Adrenal gland (tissue), 5 donors: Measurements from ENCODE around the gene PAXX.

Source experiments
- CTCF ChIP-seq, 6 experiments: fragments of 450-650 bp in 4 of 6; fragments of 200-600 bp in 2 of 6; sonication (generic) in 1 of 6; IDR thresholded peaks; 1 replicate in 5 of 6; 2 replicates in 1 of 6; pipeline versions ENCODE4 v1.5.1 to v1.8.0; 2016 to 2021; ENCODE audit warnings: antibody characterized with exemption in 6 of 6, mild to moderate bottlenecking in 2 of 6, moderate library complexity in 1 of 6
- POLR2A ChIP-seq, 2 donors: fragments of 450-650 bp; IDR thresholded peaks; one replicate each; pipeline ENCODE4 v1.6.1; 2017; ENCODE audit warnings: antibody characterized with exemption in 2 of 2, mild to moderate bottlenecking in 2 of 2, moderate library complexity in 1 of 2
- donor health status: DM: no; HTN: no; CAD: no.

GRCh38 chr9:136981588-136982231 lies 10.5 kb upstream of the PAXX start:
- TF ChIP-seq CTCF (IDR thresholded peaks at IDR 0.05) (no peak), POLR2A (IDR thresholded peaks at IDR 0.05) (no peak)
